Tibial nerve (tissue), 4 donors: Measurements from ENCODE around the gene ARHGEF19.
"Not testable (repeated sequence)": the region's sequence is repeated elsewhere in the genome, so short reads cannot be mapped to it uniquely, and the experiment has no call there.

Source experiments
- CTCF ChIP-seq, 5 experiments: fragments of 200-600 bp in 3 of 5; fragments of 450-650 bp in 2 of 5; sonication (generic) in 3 of 5; IDR thresholded peaks; one replicate each; pipeline ENCODE4 v1.5.1; 2016 to 2019; ENCODE audit warnings: antibody characterized with exemption in 5 of 5, mild to moderate bottlenecking in 3 of 5, moderate library complexity in 2 of 5
- EP300 ChIP-seq, 2 donors: sonication (generic); formaldehyde crosslinking; IDR thresholded peaks; one replicate each; pipeline ENCODE4 v1.6.1; 2017; ENCODE audit warnings: antibody characterized with exemption in 2 of 2, mild to moderate bottlenecking in 1 of 2

- TF ChIP-seq EP300, CTCF (IDR thresholded peaks at IDR 0.05): not testable (repeated sequence)
Observed at GRCh38 chr1:16215240-16215639, 2.8 kb upstream of the ARHGEF19 start.
